Testis (tissue), 2 donors: ENCODE measurements around the gene CHRNB2.

Experiments used
- CTCF ChIP-seq, 3 experiments: fragments of 450-650 bp in 2 of 3; fragments of 200-600 bp in 1 of 3; sonication (generic) in 1 of 3; IDR thresholded peaks; one replicate each; pipeline ENCODE4 v1.5.1; 2016 to 2019; ENCODE audit warnings: antibody characterized with exemption in 3 of 3, mild to moderate bottlenecking in 2 of 3, moderate library complexity in 1 of 3
- POLR2A ChIP-seq: fragments of 450-650 bp; IDR thresholded peaks from one replicate; pipeline ENCODE4 v1.6.1; 2017; ENCODE audit warnings: antibody characterized with exemption, mild to moderate bottlenecking, moderate library complexity

GRCh38 chr1:154575951-154576566, 8.5 kb downstream of the CHRNB2 start:
- TF ChIP-seq POLR2A (no peak), CTCF (IDR thresholded peaks at IDR 0.05) (no peak)
